ENCODE data around the gene MAD1L1.

The MAD1L1 gene

GRCh38 chr7:1943326-1943725, 289.4 kb downstream of the MAD1L1 start:
- DNase-seq (ENCODE audit: low spot score) = no peak
- CTCF ChIA-PET = no interaction called here
- no peak overlapping the region for H3K27ac ChIP-seq
- TF ChIP-seq, protein P1, sequence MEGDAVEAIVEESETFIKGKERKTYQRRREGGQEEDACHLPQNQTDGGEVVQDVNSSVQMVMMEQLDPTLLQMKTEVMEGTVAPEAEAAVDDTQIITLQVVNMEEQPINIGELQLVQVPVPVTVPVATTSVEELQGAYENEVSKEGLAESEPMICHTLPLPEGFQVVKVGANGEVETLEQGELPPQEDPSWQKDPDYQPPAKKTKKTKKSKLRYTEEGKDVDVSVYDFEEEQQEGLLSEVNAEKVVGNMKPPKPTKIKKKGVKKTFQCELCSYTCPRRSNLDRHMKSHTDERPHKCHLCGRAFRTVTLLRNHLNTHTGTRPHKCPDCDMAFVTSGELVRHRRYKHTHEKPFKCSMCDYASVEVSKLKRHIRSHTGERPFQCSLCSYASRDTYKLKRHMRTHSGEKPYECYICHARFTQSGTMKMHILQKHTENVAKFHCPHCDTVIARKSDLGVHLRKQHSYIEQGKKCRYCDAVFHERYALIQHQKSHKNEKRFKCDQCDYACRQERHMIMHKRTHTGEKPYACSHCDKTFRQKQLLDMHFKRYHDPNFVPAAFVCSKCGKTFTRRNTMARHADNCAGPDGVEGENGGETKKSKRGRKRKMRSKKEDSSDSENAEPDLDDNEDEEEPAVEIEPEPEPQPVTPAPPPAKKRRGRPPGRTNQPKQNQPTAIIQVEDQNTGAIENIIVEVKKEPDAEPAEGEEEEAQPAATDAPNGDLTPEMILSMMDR (conservative IDR thresholded peaks at IDR 0.05; ENCODE audit: low read depth) = no peak
- POLR2A ChIA-PET (ENCODE audit: low non-redundant PET) = no interaction called here

- TF ChIP-seq, protein P1 (conservative IDR thresholded peaks at IDR 0.05; ENCODE audit: low read depth) = no peak
- ChIA-PET POLR2A (ENCODE audit: low non-redundant PET) (no interaction called here), CTCF (no interaction called here)
- no peak for DNase-seq (ENCODE audit: low spot score)
- no peak overlapping the region for H3K27ac ChIP-seq
Measured at GRCh38 chr7:1942941-1943289, 289.8 kb downstream of the MAD1L1 start.

- H3K27ac ChIP-seq = no peak overlapping the region
- CTCF ChIA-PET = no interaction called here
- POLR2A ChIA-PET (ENCODE audit: low non-redundant PET) = no interaction called here
- DNase-seq (ENCODE audit: low spot score) = no peak
- TF ChIP-seq, protein P1 (conservative IDR thresholded peaks at IDR 0.05; ENCODE audit: low read depth) = no peak
Measured at GRCh38 chr7:1942243-1942940, 290.4 kb downstream of the MAD1L1 start.

- DNase-seq (ENCODE audit: low spot score) = no peak
- TF ChIP-seq, protein P1 (conservative IDR thresholded peaks at IDR 0.05; ENCODE audit: low read depth) = no peak
- CTCF ChIA-PET = no interaction called here
- H3K27ac ChIP-seq = no peak overlapping the region
- POLR2A ChIA-PET (ENCODE audit: low non-redundant PET) = no interaction called here
Measured at GRCh38 chr7:1941464-1942242, 291.1 kb downstream of the MAD1L1 start.

DNA sequence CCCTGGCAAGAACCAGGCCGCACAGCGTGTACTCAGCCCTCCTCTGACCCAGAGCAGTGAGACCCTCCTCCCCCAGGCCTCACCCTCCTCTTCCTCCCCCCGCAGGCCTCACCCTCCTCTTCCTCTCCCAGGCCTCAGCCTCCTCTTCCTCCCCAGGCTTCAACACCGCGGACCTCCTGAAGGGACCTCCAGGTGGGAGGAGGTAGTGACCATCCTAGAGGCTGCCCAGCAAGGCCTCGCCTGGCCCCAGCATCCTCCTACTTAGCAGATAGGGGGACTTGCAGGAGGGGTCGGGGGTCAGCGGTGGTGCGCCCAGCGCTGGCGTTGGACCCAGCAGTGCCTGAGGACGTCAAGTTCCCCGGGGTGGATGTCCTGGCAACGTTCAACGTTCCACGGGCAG, 291.9 kb downstream of the MAD1L1 start:
- no peak for DNase-seq (ENCODE audit: low spot score)
- TF ChIP-seq, protein P1 (conservative IDR thresholded peaks at IDR 0.05; ENCODE audit: low read depth) = no peak
- ChIA-PET CTCF (no interaction called here), POLR2A (ENCODE audit: low non-redundant PET) (no interaction called here)
- 0 out of 2 replicates have a peak overlapping the region, but pooled peaks have one; percentile 57 for H3K27ac ChIP-seq

DNA sequence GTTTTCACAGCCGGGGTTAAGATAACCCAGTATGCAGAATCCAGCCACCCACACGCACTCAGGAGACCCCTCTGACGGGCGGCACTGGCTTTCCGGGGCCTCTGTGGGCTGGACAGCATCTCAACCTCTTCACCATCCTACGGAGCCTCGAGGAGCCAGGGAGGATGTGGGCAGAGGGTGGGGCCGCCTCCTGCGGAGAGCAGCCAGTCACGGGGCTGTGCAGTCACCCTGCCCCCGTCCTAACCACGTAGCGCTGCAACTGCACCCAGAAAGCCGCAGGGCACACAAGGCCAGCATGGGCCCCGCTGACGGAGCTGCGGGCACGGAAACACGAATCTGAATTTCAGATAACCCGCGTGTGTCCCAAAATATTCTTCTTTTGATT, 292.4 kb downstream of the MAD1L1 start:
- peak overlapping the region; percentile 57 for H3K27ac ChIP-seq
- POLR2A ChIA-PET (ENCODE audit: low non-redundant PET) = no interaction called here
- TF ChIP-seq, protein P1 (conservative IDR thresholded peaks at IDR 0.05; ENCODE audit: low read depth) = no peak
- DNase-seq (ENCODE audit: low spot score) = no peak
- CTCF ChIA-PET = no interaction called here

Data from RWPE1 (cell line).